Natural killer cell treated with Interleukin-12 subunit alpha and Interleukin-12 subunit beta and Interleukin-15 and Interleukin-18, amount 100 ng/mL, for 72 hours (primary cell): ENCODE results near the gene APBA2. TPM values are rescaled to one million over a fixed set of nuclear protein-coding genes. Genes with fewer than 3 reads are reported as not detected.

ENCODE experiments used
- ATAC-seq, 2 donors: fragments of 150-1000 bp; cut with Tn5 transposase in 1 of 2; sonication (Bioruptor Pico), chemical (Tn5 transposase) in 1 of 2; 2 replicates each; pipeline ENCODE4 v1.10.0; 2021
- DNase-seq: peaks from one replicate; pipeline ENCODE4 v3.0.0; 2022; ENCODE audit warnings: low spot score
- H3K27ac Mint-ChIP-seq, 2 donors: 1 replicate in 1 of 2; 2 replicates in 1 of 2; pipeline ENCODE4 v1.8.0; 2022; ENCODE audit warnings: mixed read lengths in 2 of 2, mild to moderate bottlenecking in 1 of 2, moderate library complexity in 1 of 2
- H3K27me3 Mint-ChIP-seq, 2 donors: 1 replicate in 1 of 2; 2 replicates in 1 of 2; pipeline ENCODE4 v1.8.0; 2022; ENCODE audit warnings: mixed read lengths in 2 of 2
- H3K36me3 Mint-ChIP-seq: one replicate; pipeline ENCODE4 v1.8.0; 2022; ENCODE audit warnings: mixed read lengths
- H3K4me1 Mint-ChIP-seq, 2 donors: 1 replicate in 1 of 2; 2 replicates in 1 of 2; pipeline ENCODE4 v1.8.0; 2022; ENCODE audit warnings: low read depth in 2 of 2, mixed read lengths in 2 of 2, mild to moderate bottlenecking in 1 of 2
- H3K4me3 Mint-ChIP-seq: one replicate; pipeline ENCODE4 v1.8.0; 2022; ENCODE audit warnings: mixed read lengths
- H3K9me3 Mint-ChIP-seq: 2 replicates; pipeline ENCODE4 v1.8.0; 2022; ENCODE audit warnings: mixed read lengths
- total RNA-seq, 2 donors: library from RNA; stranded (reverse); gene quantifications; one replicate each; pipeline ENCODE4 v1.2.3, GENCODE V29; 2022

APBA2 gene
- total RNA-seq, 2 donors from 2014 or later = 6.0 to 19.4 TPM

DNA sequence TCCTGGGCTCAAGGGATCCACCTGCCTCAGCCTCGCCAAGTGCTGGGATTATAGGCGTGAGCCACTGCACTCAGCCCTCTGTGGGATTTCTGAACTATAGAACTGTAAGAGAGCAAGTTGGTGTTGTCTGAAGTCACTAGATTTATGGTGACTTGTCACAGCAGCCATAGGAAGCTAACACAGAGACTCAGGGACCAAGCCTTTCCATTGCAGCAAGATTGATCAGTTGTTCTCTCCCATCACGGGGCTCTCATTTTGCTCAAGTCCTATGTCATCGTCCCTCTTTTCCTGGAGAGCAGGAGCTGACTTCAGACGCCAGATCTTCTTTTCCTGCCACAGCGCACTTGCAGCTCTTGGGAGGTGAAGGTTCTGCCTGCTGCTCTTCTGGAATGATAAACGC, 61.0 kb downstream of the APBA2 start:
- Mint-ChIP-seq H3K27ac (no peak overlapping the region), H3K27me3 (no peaks in the 10 kb centered on the region), H3K4me3 (no peak overlapping the region), H3K4me1 (peaks cover 69 to 70% of the 10 kb centered on the region in 2 donors), H3K9me3 (no peaks in the 10 kb centered on the region), H3K36me3 (peaks cover 6% of the 10 kb centered on the region)
- DNase-seq (no peak), ATAC-seq (no peak)

DNA sequence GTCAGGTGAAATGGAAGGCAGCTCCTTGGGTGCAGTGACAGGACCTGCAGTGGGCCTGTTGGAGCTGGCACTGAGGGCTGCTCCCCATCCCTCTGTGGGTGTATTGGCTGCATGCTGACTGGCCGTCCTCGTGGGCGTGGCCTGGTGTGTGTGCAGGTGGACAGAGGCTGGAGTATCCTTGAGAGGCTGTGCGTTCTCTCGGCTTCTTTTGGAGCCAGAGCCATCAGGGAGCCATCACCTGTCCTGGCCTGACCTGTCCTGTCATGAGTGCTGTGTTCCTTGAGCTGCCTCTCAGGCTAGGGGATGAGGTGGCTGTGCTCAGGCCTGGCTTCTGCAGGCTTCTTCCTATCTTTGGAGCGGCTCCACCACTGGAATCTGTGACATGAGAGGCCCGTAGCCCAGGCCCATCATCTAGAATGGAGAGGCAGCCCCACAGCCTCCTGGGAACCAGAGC, 61.5 kb downstream of the APBA2 start:
- H3K36me3 Mint-ChIP-seq = peaks cover 6% of the 10 kb centered on the region
- no peaks in the 10 kb centered on the region for H3K9me3 Mint-ChIP-seq
- H3K27ac Mint-ChIP-seq = no peak overlapping the region
- H3K27me3 Mint-ChIP-seq = no peaks in the 10 kb centered on the region
- ATAC-seq (no peak), DNase-seq (no peak)
- no peak overlapping the region for H3K4me3 Mint-ChIP-seq
- peaks cover 66% of the 10 kb centered on the region in 2 donors for H3K4me1 Mint-ChIP-seq

DNA sequence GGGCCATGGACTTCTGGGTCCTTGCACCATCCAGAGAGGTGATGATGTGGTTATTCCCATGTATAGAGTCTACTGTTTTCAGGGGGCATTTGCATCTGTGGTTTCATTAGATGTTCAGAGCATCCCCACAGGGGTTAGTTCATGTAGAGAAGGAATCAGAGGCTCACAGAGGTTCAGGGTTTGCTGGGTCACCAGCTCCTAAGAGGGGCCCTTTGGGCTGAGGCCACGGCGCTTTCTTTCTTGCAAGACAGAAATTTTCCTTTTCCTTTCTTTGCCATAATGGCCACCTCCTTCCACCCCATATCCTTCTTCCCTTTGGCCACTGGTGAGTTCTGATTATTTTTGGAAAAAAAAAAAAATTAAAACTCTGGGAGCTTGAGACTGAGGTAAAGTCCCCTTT, 62.3 kb downstream of the APBA2 start:
- Mint-ChIP-seq H3K27ac (peak overlapping the region; percentile 24 to 63), H3K9me3 (no peaks in the 10 kb centered on the region), H3K4me3 (peak overlapping the region; percentile 78), H3K27me3 (no peaks in the 10 kb centered on the region), H3K36me3 (peaks cover 6% of the 10 kb centered on the region), H3K4me1 (peaks cover 59 to 64% of the 10 kb centered on the region in 2 donors)
- no peak for DNase-seq
- no peak for ATAC-seq

DNA sequence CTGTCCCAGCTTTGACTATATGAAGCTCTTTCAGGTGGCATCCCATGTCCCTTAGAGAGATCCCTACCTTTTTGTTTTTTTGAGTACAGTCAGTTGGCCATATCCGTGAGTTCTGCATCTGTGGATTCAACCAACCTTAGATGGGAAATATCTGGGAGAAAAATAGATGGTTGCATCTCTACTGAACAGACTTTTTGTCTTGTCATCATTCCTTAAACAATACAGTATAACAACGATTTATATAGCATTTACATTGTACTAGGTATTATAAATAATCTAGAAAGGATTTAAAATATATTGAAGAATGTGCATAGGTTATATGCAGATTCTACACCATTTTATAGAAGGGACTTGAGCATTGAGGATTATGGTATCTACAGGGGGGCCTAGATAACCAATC, 65.1 kb downstream of the APBA2 start:
- Mint-ChIP-seq H3K27me3 (no peaks in the 10 kb centered on the region), H3K27ac (no peak overlapping the region), H3K4me1 (peaks cover 68 to 69% of the 10 kb centered on the region in 2 donors), H3K36me3 (peaks cover 3% of the 10 kb centered on the region), H3K9me3 (no peaks in the 10 kb centered on the region), H3K4me3 (no peak overlapping the region)
- DNase-seq (no peak), ATAC-seq (no peak)

DNA sequence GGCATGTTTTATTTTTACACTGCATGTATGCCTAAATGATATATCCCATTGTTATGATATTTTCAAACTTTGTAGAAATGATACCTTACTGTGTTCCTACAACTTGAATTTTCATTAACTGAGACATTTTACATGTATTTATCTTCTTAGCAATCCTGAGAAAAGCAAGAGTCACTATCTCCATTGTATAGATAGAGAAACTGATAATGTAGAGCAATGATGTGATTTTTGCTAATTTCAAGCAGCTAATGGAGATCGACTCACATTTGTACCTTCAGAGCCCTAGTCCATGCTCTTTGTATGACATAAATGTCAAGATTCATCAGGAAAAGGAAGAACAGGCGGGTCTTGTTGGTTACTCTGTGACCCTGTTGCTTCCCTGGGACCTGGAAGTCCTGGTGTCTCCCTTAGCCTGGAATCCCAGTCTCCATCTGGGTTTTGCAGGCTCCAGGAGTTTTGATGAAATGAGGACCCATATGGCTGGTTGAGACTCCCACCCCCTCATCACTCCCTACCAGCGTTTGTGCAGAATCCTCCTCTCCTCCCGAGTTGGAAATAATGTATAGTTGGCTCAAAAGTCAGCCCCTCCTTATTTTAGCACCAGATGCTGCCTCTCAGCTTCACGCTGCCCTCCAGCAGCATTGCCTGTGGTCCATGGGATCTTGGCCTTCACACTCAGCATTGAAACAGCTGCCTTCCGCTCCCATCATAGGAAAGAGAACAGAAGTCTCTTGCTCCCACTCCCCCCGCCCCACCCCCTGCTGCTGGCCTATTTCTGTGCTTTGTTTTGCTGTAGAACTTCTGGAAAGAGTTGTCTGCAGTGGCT, 67.1 kb downstream of the APBA2 start:
- no peak for ATAC-seq
- Mint-ChIP-seq H3K27me3 (no peaks in the 10 kb centered on the region), H3K27ac (no peak overlapping the region), H3K4me1 (peaks cover 70% of the 10 kb centered on the region in 2 donors), H3K9me3 (no peaks in the 10 kb centered on the region), H3K36me3 (no peaks in the 10 kb centered on the region), H3K4me3 (no peak overlapping the region)
- DNase-seq = no peak

DNA sequence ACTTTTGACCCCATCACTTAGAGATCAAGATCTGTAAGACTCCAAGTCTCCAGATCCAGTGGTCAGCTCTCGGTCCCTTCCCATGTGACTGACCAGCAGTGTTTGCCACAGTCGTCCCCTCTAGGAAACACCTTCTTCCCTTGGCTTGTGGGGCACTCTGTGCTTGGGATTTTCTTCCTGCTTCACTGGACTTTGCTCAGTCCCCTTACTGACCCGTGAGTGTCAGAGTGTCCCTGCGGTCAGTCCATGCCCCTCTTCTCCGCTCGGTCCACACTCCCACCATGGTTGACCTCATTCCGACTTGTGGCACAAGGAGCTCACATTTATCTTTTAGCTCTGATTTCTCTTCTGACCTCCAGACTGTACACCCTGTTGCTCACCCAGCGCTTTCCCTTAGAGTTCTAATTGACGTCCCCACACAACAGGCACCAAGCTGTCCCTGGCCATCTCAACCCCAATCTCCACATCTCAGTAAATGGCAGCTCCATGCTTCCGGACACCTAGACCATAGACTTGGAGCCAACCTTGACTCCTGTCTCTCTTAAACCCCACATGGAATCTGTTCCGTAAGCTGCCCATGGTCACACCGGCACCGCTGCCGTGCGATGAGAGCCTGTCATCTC, 67.9 kb downstream of the APBA2 start:
- ATAC-seq (no peak), DNase-seq (no peak)
- H3K4me3 Mint-ChIP-seq = peak overlapping the region; percentile 68
- no peaks in the 10 kb centered on the region for H3K9me3 Mint-ChIP-seq
- peaks cover 68 to 70% of the 10 kb centered on the region in 2 donors for H3K4me1 Mint-ChIP-seq
- no peaks in the 10 kb centered on the region for H3K27me3 Mint-ChIP-seq
- no peaks in the 10 kb centered on the region for H3K36me3 Mint-ChIP-seq
- peak overlapping the region; percentile 18 to 89 for H3K27ac Mint-ChIP-seq

DNA sequence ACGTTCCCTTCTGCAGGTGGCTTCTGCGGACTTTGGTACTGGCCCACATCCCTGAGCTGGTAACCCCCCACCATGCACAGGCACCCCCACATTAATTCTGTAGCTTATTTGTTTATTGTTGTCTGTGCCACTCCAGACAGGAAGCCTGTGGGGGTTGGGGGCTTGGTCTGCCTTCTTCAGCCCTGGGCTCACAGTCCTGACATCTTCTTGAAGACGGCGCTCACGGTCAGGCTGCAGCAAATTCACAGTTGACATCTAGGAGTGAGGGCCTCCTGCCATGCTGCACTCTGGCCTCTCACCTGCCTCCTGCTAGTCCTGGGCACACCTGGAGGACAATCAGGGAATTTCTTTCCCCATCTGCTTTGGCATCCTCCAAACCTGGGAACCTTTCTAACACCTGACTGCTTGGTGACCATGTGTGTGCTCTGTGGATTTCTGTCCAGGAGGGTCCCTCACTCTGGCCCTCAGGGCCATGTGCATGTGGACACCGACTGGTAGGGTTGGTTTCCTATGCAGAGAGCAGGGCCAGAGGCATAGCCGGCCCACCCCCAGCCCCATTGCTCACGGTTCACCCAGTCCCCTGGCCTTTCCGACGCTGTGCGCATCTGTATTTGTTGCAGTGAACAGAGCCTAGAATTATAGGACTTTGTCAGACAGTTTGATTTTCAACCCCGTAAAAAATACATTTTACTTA, 68.8 kb downstream of the APBA2 start:
- Mint-ChIP-seq H3K4me3 (peak overlapping the region; percentile 68), H3K4me1 (peaks cover 62 to 71% of the 10 kb centered on the region in 2 donors), H3K9me3 (no peaks in the 10 kb centered on the region), H3K36me3 (no peaks in the 10 kb centered on the region), H3K27me3 (no peaks in the 10 kb centered on the region), H3K27ac (peak overlapping the region; percentile 48 to 89)
- no peak for DNase-seq
- peak in 1 of 2 donors; percentile 2 for ATAC-seq

DNA sequence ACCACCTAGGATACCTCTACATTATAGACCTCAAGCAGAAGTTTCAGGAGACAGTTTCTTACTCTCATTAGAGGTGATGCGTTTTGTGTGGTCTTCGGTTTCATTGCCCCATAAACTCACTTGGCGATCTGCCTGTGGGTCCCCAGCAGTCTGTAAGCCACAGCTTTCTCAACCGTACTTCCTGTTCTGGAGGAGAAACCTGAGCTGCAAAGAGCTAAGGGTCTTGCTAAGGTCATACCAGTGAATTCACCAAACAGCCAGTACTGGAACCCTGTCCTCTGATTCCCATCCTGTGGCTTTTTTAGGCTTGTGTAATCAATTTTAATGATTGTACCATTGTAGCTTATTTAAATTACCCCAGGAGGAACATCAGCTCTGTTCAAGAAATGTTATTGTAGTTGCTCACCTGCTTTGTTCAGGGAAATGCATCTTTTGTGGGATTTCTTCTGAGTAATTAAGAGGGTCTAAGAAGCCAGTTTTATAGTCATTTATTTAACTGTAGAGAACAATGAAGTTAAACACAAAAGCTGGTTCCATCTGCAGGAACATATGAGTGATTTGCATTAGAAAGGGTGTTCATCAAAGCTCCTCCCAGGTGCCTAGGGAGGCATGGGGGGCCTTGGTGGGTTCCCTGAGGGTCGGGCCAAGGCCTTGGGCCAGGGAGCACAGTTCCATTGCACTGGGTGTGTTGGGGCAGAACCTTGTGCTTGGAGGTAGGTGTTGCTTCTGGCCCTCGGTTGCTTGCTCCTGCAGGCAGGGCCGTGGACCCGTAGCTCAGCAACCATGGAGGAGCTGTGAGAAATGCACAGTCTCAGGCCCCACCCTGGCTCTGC, 69.6 kb downstream of the APBA2 start:
- Mint-ChIP-seq H3K4me3 (peak overlapping the region; percentile 68), H3K4me1 (peaks cover 55 to 65% of the 10 kb centered on the region in 2 donors), H3K36me3 (no peaks in the 10 kb centered on the region), H3K27ac (peak overlapping the region; percentile 48 to 89), H3K27me3 (no peaks in the 10 kb centered on the region), H3K9me3 (no peaks in the 10 kb centered on the region)
- peak; percentile 78 for DNase-seq
- ATAC-seq = peak; percentile 81 to 85

DNA sequence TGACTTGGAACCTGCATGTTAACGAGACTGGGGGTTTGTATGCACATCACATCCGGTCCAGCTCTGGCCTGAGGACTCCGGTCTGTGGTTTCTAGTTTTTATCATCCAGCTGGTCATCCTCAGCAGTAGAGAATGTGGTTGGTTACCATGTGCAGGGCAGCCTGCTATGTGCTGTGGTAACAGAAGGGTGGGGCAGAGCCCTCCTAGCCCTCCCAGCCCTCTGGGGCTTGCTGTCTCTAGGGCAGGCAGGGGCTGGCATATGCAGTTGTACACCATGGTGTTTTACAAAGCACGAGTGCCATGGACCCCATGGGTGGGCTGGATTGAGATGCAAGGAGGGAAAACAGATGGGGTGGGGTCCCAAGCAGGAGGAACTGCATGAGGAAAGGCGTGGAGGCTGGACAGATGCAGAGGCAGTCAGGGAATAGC, 70.2 kb downstream of the APBA2 start:
- Mint-ChIP-seq H3K27ac (peak overlapping the region; percentile 48 to 89), H3K4me3 (peak overlapping the region; percentile 68), H3K4me1 (peaks cover 57 to 67% of the 10 kb centered on the region in 2 donors)

DNA sequence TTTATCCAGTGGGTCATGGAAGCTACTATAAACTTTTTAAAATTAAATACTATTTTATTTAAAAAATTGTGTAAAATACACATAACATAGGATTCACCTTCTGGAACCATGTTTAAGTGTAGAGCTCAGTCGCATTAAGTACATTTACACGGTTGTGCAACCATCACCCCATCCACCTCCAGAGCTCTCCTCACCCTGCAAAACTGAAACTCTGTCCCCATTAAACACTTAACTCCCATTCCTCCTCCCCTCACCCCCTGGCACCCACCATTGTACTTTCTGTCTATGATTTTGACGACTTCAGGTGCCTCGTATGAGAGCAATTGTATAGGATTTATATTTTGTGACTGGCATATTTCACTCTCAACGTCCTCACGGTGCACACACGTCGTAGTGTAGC, 70.7 kb downstream of the APBA2 start:
- no peaks in the 10 kb centered on the region for H3K27me3 Mint-ChIP-seq
- no peaks in the 10 kb centered on the region for H3K9me3 Mint-ChIP-seq
- H3K36me3 Mint-ChIP-seq = no peaks in the 10 kb centered on the region
- DNase-seq (no peak), ATAC-seq (peak in 1 of 2 donors; percentile 61)
- H3K4me3 Mint-ChIP-seq = peak overlapping the region; percentile 68
- peak overlapping the region; percentile 48 to 89 for H3K27ac Mint-ChIP-seq
- H3K4me1 Mint-ChIP-seq = peaks cover 61 to 72% of the 10 kb centered on the region in 2 donors

More for the DNA sequence above, 70.2 kb downstream of the APBA2 start:
- Mint-ChIP-seq H3K36me3 (no peaks in the 10 kb centered on the region), H3K27me3 (no peaks in the 10 kb centered on the region), H3K9me3 (no peaks in the 10 kb centered on the region)
- DNase-seq (no peak), ATAC-seq (peak; percentile 55 to 76)

DNA sequence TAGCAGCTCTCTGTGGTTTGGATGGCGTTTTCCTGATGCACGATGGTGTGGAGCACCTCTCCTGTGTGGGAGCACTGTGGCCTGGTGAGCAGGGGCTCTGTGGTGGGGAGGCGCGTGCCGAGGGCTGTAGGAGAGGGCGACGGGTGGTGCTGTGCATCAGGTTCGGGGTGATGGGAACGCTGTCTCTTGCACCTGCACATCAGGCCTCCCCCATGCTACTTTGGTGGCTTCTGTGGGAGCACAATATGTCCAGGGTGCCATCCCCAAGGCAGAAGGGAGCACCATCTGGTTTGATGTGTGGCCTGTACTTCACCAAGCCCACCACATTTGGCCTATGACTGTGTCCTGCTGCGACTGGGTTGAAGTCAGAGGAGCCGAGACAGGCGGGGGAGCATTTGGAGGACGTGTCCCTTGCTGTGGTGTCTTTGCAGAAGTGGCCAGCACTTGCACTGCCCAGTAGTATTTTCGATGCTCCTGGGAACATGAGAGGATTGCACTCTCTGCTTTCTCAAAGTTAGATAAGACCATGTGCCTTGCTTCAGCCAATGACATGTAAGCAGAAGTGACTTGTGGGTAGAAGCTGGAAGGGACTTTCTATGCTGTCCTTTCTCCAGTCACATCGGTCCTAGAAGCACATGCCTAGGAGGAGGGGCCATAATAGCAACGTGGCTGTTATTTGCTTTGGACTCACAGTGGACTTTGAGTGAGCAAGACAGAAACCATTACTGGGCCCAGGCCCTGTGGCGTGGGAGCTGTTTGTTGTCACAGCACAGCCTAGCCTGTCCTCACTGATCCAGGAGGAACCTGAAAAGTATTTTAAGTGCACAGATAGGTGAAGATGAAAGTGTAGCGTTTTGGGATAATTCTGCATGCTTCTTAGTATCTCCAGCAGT, 72.1 kb downstream of the APBA2 start:
- H3K9me3 Mint-ChIP-seq = no peaks in the 10 kb centered on the region
- H3K4me3 Mint-ChIP-seq = peak overlapping the region; percentile 68
- no peaks in the 10 kb centered on the region for H3K27me3 Mint-ChIP-seq
- no peak for DNase-seq
- H3K27ac Mint-ChIP-seq = peak overlapping the region; percentile 48 to 89
- ATAC-seq = no peak
- H3K36me3 Mint-ChIP-seq = no peaks in the 10 kb centered on the region
- H3K4me1 Mint-ChIP-seq = peaks cover 65 to 71% of the 10 kb centered on the region in 2 donors

DNA sequence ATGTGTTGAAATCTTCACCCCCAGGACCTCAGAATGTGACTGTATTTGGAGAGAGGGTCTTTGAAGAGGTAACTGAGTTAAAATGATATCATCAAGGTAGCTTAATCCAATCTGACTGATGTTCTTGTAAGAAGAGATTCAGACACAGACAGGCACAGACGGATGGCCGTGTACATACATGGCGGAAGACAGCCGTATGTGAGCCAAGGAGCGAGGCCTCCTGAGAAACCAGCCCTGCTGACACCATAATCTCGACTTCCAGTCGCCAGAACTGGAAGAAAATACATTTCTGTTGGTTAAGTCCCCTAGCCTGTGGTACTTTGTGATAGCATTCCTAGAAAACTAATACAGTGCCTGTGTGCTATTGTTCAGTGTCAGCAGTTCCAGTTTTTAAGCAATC, 73.6 kb downstream of the APBA2 start:
- ATAC-seq (no peak), DNase-seq (no peak)
- H3K36me3 Mint-ChIP-seq = no peaks in the 10 kb centered on the region
- H3K27me3 Mint-ChIP-seq = no peaks in the 10 kb centered on the region
- no peaks in the 10 kb centered on the region for H3K9me3 Mint-ChIP-seq
- H3K4me3 Mint-ChIP-seq = no peak overlapping the region
- peak overlapping the region in 1 of 2 donors; percentile 84 for H3K27ac Mint-ChIP-seq
- peaks cover 63 to 65% of the 10 kb centered on the region in 2 donors for H3K4me1 Mint-ChIP-seq
